Breast epithelium (tissue), 3 donors: ENCODE measurements around the gene INCA1.

ENCODE experiments used
- CTCF ChIP-seq, 3 donors: fragments of 450-650 bp; IDR thresholded peaks; one replicate each; pipeline ENCODE4 v1.5.1; 2016 to 2017; ENCODE audit warnings: antibody characterized with exemption in 3 of 3, mild to moderate bottlenecking in 3 of 3, moderate library complexity in 3 of 3
- POLR2AphosphoS5 ChIP-seq, 3 donors: sonication (generic); formaldehyde crosslinking; IDR thresholded peaks; one replicate each; pipeline ENCODE4 v1.6.1; 2017; ENCODE audit warnings: antibody characterized with exemption in 3 of 3

- TF ChIP-seq CTCF (IDR thresholded peaks at IDR 0.05) (peak; percentile 78 to 85 (median 84)), POLR2AphosphoS5 (IDR thresholded peaks at IDR 0.05) (peak in 1 of 3 donors; percentile 15)
Measured at GRCh38 chr17:5031365-5032082, 34.2 kb upstream of the INCA1 start.
